Measurements from ENCODE around the gene TFDP2. TPM values are rescaled to one million over a fixed set of nuclear protein-coding genes. Genes with fewer than 3 reads are reported as not detected.

The TFDP2 gene
- total and polyA plus RNA-seq, 2 of the 8 experiments (the other 6 are each of a cell fraction or from before 2014, with no cell fraction given) = 41.1 to 119 TPM

- TF ChIP-seq SAP30 (IDR thresholded peaks at IDR 0.05; ENCODE audit: insufficient read depth, insufficient replicate concordance, low read length) (no peak), CBX5 (IDR thresholded peaks at IDR 0.05; ENCODE audit: low read depth, low read length) (no peak), ATF3 (IDR thresholded peaks at IDR 0.05; ENCODE audit: insufficient read depth, low read depth, low read length) (no peak), ASH2L (IDR thresholded peaks at IDR 0.05; ENCODE audit: low read length) (no peak), CTBP2 (IDR thresholded peaks at IDR 0.05; ENCODE audit: borderline replicate concordance, insufficient read depth, insufficient read length, low read length) (no peak), CEBPB (IDR thresholded peaks at IDR 0.05; ENCODE audit: low read depth, low read length) (no peak), SRF (IDR thresholded peaks at IDR 0.05; ENCODE audit: low read depth, low read length) (no peak), CTCF (IDR thresholded peaks at IDR 0.05; ENCODE audit: control extremely low read depth in 1 of 3, insufficient read depth in 1 of 3, low read depth in 1 of 3, low read length in 3 of 3) (peak in 2 of 3 experiments; percentile 66 to 71; a peak in 3 of 4 replicates), KDM4A (IDR thresholded peaks at IDR 0.05; ENCODE audit: low read depth, low read length, severe bottlenecking) (no peak), RNF2 (IDR thresholded peaks at IDR 0.05; ENCODE audit: borderline replicate concordance, low read depth, low read length, missing control alignments, poor library complexity, severe bottlenecking) (no peak), E2F6 (IDR thresholded peaks at IDR 0.05) (no peak), BCL11A (IDR thresholded peaks at IDR 0.05; ENCODE audit: low read depth in 2 of 2, low read length in 2 of 2) (no peak), RAD21 (IDR thresholded peaks at IDR 0.05 in 1 of 2, conservative IDR thresholded peaks at IDR 0.05 in 1 of 2; ENCODE audit: low read depth in 2 of 2, low read length in 2 of 2) (peak; percentile 84)
Observed at GRCh38 chr3:141913150-141913811, 236.1 kb downstream of the TFDP2 start (continued).

Data from H1 (cell line).